ENCODE data around the gene SCRG1. TPM values are rescaled to one million over a fixed set of nuclear protein-coding genes. Genes with fewer than 3 reads are reported as not detected.

Gene SCRG1
- total RNA-seq, 2 donors from 2014 or later = not detected

Other genes with a start within 250 kb of the SCRG1 start
- gene GALNT7, start 230.3 kb downstream of the SCRG1 start, total RNA-seq = 10 to 100 TPM; 12.5 to 13.7 TPM
- 100 to 1,000 TPM; 131 to 139 TPM for gene HMGB2, start 64.8 kb downstream of the SCRG1 start, total RNA-seq
- gene SAP30, start 28.2 kb downstream of the SCRG1 start, total RNA-seq = 1 to 10 TPM; 4.0 to 5.3 TPM
- gene HAND2, start 131.1 kb upstream of the SCRG1 start, total RNA-seq = not detected